HL-60 (cell line): ENCODE measurements around the gene TBC1D5.

Experiments
- POLR2AphosphoS5 ChIP-seq: IDR thresholded peaks from 2 replicates; pipeline ENCODE4 v1.6.1; 2012; ENCODE audit warnings: low read depth
- REST ChIP-seq: IDR thresholded peaks from 2 replicates; pipeline ENCODE4 v1.6.1; 2012; ENCODE audit warnings: low read depth; ENCODE audit not compliant: insufficient replicate concordance
- SPI1 ChIP-seq: IDR thresholded peaks from 2 replicates; pipeline ENCODE4 v1.6.1; 2012; ENCODE audit warnings: low read depth, mild to moderate bottlenecking, borderline replicate concordance
- TF ChIP-seq, protein P1 (sequence below): IDR thresholded peaks from one replicate; pipeline ENCODE4 v1.5.1; 2011; ENCODE audit warnings: low read length, control low read depth, inconsistent platforms; ENCODE audit not compliant: insufficient read depth

DNA sequence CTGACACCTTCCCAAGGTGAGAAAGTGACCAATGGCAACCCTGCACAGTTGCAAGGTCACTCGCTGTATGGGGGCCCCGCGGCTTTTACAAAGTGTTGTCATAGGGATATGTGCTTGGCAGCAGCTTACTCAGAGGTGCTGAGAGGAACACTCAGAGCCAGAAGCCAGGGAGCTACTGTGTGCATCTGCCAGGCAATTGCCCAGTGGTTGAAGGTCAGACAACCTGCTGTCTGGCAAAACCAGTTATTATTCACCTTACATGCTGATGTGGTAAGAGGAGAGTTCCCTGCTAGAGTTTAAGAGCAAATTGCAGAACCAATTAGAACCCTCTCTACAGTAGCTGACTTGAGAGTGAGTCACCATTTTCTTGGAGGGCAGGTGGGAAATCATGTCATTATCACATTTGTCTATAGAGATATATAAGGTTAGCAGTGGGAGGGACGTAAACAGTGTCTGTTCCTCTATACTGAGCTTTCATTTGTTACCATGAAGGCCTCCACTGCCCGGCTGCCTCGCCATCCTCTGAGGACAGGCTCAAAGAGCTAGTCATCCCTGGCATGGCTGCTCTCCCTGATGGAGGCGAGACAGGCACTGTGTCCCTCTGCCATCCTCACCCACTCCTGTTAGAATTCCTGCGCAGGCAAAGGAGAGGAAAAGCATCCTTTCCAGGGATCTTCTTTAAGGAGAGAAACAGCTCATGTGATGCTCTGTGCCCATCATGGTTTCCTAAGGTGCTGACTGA, 583.3 kb downstream of the TBC1D5 start:
- TF ChIP-seq, protein P1, sequence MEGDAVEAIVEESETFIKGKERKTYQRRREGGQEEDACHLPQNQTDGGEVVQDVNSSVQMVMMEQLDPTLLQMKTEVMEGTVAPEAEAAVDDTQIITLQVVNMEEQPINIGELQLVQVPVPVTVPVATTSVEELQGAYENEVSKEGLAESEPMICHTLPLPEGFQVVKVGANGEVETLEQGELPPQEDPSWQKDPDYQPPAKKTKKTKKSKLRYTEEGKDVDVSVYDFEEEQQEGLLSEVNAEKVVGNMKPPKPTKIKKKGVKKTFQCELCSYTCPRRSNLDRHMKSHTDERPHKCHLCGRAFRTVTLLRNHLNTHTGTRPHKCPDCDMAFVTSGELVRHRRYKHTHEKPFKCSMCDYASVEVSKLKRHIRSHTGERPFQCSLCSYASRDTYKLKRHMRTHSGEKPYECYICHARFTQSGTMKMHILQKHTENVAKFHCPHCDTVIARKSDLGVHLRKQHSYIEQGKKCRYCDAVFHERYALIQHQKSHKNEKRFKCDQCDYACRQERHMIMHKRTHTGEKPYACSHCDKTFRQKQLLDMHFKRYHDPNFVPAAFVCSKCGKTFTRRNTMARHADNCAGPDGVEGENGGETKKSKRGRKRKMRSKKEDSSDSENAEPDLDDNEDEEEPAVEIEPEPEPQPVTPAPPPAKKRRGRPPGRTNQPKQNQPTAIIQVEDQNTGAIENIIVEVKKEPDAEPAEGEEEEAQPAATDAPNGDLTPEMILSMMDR, result no peak
- TF ChIP-seq REST (no peak), POLR2AphosphoS5 (no peak), SPI1 (no peak)
